Sigmoid colon (tissue), 4 donors: ENCODE results near the gene RACGAP1.

Experiments
- EP300 ChIP-seq, 4 donors: sonication (generic); formaldehyde crosslinking; IDR thresholded peaks; one replicate each; pipeline ENCODE4 v1.6.1; 2017; ENCODE audit warnings: antibody characterized with exemption in 4 of 4
- POLR2A ChIP-seq, 2 donors: fragments of 450-650 bp; IDR thresholded peaks; one replicate each; pipeline ENCODE4 v1.6.1; 2016; ENCODE audit warnings: antibody characterized with exemption in 2 of 2, mild to moderate bottlenecking in 2 of 2, moderate library complexity in 2 of 2
- POLR2AphosphoS5 ChIP-seq, 4 donors: sonication (generic); formaldehyde crosslinking; IDR thresholded peaks; one replicate each; pipeline ENCODE4 v1.6.1; 2017; ENCODE audit warnings: antibody characterized with exemption in 4 of 4
- TF ChIP-seq, protein P1 (sequence below), 4 experiments: fragments of 450-650 bp in 3 of 4; fragments of 200-600 bp in 1 of 4; IDR thresholded peaks; one replicate each; pipeline ENCODE4 v1.5.1; 2016 to 2019; ENCODE audit warnings: antibody characterized with exemption in 4 of 4, mild to moderate bottlenecking in 3 of 4, moderate library complexity in 2 of 4

GRCh38 chr12:49967777-49968250 lies 57.5 kb downstream of the RACGAP1 start:
- TF ChIP-seq, protein P1, sequence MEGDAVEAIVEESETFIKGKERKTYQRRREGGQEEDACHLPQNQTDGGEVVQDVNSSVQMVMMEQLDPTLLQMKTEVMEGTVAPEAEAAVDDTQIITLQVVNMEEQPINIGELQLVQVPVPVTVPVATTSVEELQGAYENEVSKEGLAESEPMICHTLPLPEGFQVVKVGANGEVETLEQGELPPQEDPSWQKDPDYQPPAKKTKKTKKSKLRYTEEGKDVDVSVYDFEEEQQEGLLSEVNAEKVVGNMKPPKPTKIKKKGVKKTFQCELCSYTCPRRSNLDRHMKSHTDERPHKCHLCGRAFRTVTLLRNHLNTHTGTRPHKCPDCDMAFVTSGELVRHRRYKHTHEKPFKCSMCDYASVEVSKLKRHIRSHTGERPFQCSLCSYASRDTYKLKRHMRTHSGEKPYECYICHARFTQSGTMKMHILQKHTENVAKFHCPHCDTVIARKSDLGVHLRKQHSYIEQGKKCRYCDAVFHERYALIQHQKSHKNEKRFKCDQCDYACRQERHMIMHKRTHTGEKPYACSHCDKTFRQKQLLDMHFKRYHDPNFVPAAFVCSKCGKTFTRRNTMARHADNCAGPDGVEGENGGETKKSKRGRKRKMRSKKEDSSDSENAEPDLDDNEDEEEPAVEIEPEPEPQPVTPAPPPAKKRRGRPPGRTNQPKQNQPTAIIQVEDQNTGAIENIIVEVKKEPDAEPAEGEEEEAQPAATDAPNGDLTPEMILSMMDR (IDR thresholded peaks at IDR 0.05): no peak
- TF ChIP-seq EP300 (IDR thresholded peaks at IDR 0.05) (no peak), POLR2A (IDR thresholded peaks at IDR 0.05) (no peak), POLR2AphosphoS5 (IDR thresholded peaks at IDR 0.05) (no peak)
